ENCODE data around the gene PSMD9.

The PSMD9 gene

DNA sequence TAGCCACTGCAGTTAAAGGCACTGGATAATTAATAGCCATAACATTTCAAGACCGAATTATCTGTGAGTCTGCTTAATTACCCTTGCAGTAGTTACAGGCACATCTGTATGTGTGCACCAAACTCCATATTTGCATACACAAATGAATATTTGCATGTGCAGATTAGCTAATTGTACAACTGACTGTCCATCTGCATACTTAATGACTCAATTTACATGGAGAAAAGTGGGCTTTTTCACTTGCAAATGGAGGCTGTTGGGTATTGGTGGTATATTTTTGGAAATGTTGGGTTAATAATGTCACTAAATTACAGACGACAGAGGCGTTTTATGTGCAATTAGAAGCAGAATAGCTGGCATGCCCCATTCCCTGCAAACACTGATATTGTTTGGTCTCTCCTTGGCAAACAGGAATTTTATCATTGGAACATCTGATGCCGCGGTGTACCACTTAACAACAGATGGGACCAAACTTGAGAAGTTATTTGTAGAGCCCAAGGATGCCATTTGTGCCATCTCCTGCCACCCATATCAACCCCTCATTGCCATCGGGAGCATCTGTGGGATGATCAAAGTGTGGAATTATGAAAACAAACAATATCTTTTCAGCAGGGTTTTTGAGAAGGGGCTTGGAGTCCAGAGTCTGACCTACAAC is 69.4 kb downstream of the PSMD9 start:
- no peak for DNase-seq

DNA sequence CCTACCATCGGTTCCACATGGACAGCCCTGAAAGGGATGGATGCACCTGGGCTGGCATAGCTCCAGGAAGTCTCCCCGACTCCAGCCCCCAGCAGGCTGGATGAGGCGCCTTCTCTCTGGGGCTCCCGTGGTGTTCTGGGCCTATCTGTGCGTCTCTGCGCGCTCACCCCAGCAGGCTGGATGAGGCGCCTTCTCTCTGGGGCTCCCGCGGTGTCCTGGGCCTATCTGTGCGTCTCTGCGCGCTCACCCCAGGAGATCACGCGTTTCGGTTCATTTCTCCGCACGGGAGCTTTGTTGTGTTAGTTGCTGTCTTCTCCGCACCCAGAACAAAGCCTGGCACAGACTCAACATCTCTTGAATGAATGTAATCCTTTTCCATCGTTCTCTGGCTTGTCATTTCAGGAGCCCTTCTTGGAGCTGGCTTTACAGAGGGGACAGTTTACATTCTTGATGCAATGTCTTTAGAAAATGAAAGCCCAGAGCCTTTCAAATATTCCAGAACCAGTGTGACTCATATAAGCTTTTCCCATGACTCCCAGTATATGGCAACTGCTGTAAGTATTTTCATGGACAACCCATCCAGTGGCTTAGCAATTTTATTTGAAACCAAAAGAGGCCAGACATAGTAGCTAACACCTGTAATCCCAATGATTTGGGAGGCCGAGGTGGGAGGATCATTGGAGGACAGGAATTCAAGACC is 70.1 kb downstream of the PSMD9 start:
- peak; percentile 42 for DNase-seq

DNA sequence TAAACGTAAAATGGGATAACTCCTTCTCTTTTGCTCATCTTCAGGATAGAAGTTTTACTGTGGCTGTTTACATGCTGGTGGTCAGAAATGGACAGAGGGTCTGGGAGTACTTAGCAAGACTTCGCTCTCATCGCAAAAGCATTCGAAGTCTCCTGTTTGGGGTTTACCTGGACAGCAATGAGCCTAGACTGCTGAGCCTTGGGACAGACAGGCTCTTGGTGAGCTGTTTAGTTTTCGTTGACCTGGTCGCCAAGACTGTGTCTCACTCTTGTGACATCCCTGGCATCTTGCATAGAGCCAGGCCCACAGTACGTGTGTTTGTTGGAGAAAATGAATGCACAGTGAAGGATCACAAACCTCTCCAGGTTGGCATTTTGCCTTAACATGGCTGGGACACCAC is 72.0 kb downstream of the PSMD9 start:
- no peak for DNase-seq

DNA sequence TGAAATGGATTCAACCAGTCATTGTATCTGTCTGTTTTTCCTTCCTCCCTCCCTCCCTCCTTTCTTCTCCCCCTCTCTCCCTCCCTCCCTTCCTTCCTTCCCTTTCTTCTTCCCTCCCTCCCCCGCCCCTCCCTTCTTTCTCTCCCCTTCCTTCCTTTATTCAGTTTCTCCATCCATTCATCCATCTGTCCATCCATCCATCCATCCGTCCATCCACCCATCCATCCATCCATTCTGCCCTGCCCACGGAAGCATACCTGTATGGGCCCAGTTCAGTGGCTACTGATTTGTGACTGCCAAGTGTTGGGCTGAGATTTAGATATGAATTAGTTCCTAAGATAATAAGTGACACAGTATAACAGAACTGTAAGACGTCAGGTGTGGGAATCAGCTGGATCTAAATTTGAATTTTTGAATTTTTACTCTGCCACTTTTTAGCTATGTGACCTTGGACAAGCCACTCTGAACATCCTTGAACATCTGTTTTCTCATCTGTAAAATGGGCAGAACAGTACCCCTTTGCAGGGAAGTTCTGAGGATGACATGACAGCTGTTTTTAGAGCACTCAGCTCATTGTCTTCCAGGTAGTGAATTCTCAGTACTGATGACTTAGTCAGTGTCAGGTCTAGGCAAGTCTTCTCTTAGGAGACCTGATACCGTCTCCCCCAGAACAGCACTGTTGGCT is 72.7 kb downstream of the PSMD9 start:
- no peak for DNase-seq

DNA sequence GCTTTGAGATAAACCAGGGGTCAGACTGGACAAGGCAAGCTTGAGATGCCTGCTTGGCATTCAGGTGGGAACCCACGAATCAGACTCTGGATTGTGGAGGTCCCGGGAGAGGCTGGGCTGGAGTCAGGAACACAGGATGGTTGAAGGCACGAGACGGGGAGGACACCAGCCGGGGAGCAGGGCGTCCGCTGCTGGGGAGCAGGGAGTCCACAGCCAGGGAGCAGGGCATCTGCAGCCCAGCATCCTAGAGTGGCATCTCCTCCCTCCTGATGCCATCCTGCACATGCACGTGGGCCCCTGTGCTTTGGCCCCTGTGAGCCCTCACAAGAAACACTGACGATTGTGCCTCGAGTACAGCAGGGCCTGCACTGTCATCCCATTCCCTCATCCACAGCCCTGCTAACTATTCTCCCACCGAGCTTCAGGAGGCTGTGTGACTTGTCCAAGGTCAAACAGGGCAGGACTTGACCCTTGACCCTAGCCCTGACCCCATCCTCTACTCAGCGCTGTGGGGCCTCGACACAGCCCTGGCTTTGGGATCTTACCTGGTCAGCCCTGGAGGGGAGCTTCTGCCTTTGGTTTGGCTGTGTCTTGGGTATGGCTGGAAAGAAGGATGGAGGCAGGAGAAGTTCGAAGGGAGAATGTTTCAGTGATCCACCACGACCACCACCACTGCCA is 74.9 kb downstream of the PSMD9 start:
- DNase-seq, result no peak

DNA sequence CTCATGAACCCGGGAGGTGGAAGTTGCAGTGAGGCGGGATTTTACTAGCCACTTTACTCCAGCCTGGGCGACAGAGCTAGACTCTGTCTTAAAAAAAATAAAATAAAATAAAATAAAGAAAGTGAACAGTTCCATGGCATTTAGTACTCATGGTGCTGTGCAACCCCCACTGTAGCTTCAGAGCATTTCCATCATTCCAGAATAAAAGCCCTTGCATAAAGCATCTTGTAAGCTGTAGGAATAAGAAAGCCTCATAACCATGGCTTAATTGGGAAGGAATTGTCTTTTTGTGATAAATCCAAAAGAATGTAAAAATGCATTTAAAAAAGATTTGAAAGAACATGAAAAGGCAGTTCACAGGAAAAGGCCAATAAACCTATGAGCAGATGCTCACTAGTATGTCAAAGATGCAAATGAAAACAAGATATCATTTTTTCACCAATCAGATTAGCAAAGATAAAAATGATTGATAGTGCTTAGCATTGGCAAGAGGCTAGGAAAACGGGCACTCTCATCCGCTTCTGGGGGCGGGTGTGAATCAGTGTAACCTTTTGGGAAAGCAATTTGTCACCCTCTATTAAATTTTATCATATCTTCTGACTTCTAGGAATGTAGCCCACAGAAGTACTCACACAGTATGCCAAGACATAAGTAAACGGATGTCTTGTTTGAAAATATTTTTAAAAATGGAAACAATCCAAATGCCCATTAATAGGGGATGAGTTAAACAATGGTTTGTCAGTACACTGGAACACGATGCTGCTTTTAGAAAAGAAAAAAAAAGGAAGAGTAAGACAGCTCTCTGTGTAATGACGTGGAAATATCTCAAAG is 76.4 kb downstream of the PSMD9 start:
- DNase-seq, result peak; percentile 84

DNA sequence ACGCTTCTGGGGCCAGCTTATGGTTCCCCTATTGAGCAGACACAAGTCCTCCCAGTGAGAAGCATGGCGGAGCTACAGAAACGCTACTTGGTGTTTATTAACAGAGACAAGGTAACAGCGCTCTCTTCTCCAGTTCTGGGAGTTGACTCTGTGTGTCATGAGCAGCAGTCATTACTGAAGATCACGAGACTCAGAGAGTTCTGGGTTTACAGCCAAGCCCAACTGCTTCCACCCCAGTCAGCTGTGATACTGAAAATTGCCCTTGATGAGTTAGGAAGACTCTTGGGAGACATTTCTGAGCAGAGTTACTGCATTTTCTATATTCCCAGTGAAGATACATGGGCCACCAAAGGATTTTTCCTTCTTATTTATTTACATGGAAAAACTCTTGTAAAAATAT is 78.4 kb downstream of the PSMD9 start:
- no peak for DNase-seq
